ENCODE results near the gene STPG3. TPM values are rescaled to one million over a fixed set of nuclear protein-coding genes. Genes with fewer than 3 reads are reported as not detected.

Gene STPG3
- total and polyA plus RNA-seq, 9 of the 15 experiments (the other 6 are each of a cell fraction or from before 2014, with no cell fraction given): not detected

DNA sequence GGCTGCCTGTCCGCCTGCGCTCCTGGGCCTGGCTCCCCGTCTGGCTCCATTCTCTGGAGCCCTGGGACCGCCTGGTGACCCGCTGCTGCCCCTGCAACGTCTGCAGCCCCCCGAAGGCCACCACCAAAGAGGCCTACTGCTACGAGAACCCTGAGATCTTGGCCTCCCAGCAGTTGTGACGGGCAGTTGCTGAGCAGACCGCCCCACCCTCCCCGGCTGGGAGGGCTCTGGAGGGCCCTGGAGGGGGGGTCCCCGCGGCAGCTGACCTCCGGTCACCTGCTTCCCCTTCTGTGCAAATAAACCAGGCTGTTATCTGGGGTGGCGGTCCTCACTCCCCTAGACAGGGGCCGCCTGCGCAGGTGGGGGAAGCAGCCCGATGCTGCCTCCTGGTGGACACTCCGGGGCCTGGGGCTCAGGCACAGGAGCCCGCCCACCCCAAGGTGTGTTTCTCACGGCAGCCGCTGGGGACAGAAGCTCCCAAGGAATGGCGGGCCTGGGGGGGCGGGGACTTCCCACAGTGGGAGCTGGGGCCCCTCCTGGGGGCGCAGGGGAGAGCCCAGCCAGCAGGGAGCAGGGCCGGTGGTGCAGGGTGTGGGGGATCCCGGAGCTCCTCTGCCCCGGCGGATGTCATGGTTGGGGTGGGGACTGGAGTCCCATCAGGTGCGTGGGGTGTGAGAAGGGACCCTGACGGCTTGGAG lies 14.7 kb upstream of the STPG3 start (continued):
- TF ChIP-seq, protein P1, sequence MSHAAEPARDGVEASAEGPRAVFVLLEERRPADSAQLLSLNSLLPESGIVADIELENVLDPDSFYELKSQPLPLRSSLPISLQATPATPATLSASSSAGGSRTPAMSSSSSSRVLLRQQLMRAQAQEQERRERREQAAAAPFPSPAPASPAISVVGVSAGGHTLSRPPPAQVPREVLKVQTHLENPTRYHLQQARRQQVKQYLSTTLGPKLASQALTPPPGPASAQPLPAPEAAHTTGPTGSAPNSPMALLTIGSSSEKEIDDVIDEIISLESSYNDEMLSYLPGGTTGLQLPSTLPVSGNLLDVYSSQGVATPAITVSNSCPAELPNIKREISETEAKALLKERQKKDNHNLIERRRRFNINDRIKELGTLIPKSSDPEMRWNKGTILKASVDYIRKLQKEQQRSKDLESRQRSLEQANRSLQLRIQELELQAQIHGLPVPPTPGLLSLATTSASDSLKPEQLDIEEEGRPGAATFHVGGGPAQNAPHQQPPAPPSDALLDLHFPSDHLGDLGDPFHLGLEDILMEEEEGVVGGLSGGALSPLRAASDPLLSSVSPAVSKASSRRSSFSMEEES (CRISPR knock-in tag; IDR thresholded peaks at IDR 0.05): peak; percentile 60
- TF ChIP-seq, protein P2, sequence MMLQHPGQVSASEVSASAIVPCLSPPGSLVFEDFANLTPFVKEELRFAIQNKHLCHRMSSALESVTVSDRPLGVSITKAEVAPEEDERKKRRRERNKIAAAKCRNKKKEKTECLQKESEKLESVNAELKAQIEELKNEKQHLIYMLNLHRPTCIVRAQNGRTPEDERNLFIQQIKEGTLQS (IDR thresholded peaks at IDR 0.05): no peak
- TF ChIP-seq, protein P2 (CRISPR knock-in tag; conservative IDR thresholded peaks at IDR 0.05): peak; percentile 71; the same call in 1 of the 2 replicates
- TF ChIP-seq, protein P3, sequence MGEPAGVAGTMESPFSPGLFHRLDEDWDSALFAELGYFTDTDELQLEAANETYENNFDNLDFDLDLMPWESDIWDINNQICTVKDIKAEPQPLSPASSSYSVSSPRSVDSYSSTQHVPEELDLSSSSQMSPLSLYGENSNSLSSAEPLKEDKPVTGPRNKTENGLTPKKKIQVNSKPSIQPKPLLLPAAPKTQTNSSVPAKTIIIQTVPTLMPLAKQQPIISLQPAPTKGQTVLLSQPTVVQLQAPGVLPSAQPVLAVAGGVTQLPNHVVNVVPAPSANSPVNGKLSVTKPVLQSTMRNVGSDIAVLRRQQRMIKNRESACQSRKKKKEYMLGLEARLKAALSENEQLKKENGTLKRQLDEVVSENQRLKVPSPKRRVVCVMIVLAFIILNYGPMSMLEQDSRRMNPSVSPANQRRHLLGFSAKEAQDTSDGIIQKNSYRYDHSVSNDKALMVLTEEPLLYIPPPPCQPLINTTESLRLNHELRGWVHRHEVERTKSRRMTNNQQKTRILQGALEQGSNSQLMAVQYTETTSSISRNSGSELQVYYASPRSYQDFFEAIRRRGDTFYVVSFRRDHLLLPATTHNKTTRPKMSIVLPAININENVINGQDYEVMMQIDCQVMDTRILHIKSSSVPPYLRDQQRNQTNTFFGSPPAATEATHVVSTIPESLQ (CRISPR knock-in tag; IDR thresholded peaks at IDR 0.05): peak; percentile 41; the same call in 1 of the 2 replicates
- TF ChIP-seq MEIS2 (IDR thresholded peaks at IDR 0.05; ENCODE audit: partially characterized antibody): peak; percentile 59
- TF ChIP-seq ZNF12 (CRISPR knock-in tag; IDR thresholded peaks at IDR 0.05): 0 out of 2 replicates have a peak, but pooled peaks have one; percentile 30
- peak; percentile 95 for TF ChIP-seq SMAD4 (CRISPR knock-in tag; conservative IDR thresholded peaks at IDR 0.05)
- TF ChIP-seq, protein P4, sequence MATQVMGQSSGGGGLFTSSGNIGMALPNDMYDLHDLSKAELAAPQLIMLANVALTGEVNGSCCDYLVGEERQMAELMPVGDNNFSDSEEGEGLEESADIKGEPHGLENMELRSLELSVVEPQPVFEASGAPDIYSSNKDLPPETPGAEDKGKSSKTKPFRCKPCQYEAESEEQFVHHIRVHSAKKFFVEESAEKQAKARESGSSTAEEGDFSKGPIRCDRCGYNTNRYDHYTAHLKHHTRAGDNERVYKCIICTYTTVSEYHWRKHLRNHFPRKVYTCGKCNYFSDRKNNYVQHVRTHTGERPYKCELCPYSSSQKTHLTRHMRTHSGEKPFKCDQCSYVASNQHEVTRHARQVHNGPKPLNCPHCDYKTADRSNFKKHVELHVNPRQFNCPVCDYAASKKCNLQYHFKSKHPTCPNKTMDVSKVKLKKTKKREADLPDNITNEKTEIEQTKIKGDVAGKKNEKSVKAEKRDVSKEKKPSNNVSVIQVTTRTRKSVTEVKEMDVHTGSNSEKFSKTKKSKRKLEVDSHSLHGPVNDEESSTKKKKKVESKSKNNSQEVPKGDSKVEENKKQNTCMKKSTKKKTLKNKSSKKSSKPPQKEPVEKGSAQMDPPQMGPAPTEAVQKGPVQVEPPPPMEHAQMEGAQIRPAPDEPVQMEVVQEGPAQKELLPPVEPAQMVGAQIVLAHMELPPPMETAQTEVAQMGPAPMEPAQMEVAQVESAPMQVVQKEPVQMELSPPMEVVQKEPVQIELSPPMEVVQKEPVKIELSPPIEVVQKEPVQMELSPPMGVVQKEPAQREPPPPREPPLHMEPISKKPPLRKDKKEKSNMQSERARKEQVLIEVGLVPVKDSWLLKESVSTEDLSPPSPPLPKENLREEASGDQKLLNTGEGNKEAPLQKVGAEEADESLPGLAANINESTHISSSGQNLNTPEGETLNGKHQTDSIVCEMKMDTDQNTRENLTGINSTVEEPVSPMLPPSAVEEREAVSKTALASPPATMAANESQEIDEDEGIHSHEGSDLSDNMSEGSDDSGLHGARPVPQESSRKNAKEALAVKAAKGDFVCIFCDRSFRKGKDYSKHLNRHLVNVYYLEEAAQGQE (IDR thresholded peaks at IDR 0.05; ENCODE audit: borderline replicate concordance): peak; percentile 93
- TF ChIP-seq, protein P4 (CRISPR knock-in tag; IDR thresholded peaks at IDR 0.05; ENCODE audit: low read depth): 0 out of 2 replicates have a peak, but pooled peaks have one; percentile 19
- TF ChIP-seq CBFA2T3 (IDR thresholded peaks at IDR 0.05): peak; percentile 92
- TF ChIP-seq, protein P5, sequence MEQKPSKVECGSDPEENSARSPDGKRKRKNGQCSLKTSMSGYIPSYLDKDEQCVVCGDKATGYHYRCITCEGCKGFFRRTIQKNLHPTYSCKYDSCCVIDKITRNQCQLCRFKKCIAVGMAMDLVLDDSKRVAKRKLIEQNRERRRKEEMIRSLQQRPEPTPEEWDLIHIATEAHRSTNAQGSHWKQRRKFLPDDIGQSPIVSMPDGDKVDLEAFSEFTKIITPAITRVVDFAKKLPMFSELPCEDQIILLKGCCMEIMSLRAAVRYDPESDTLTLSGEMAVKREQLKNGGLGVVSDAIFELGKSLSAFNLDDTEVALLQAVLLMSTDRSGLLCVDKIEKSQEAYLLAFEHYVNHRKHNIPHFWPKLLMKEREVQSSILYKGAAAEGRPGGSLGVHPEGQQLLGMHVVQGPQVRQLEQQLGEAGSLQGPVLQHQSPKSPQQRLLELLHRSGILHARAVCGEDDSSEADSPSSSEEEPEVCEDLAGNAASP (IDR thresholded peaks at IDR 0.05): no peak
- no peak for TF ChIP-seq PTTG1 (tag; IDR thresholded peaks at IDR 0.05; ENCODE audit: low read depth)
- peak; percentile 51 for TF ChIP-seq HCFC1 (IDR thresholded peaks at IDR 0.05; ENCODE audit: low read depth, low read length)
